AG09319 (cell line): ENCODE measurements around the gene ATP11A.

Experiments used
- DNase-seq: peaks from one replicate; pipeline ENCODE4 v3.0.0-alpha.2; 2010; ENCODE audit warnings: low read depth; ENCODE audit errors: extremely low read depth
- TF ChIP-seq, protein P1 (sequence below): IDR thresholded peaks from 2 replicates; pipeline ENCODE4 v1.5.1; 2011; ENCODE audit warnings: low read depth, mild to moderate bottlenecking, inconsistent platforms, low read length, moderate library complexity

ATP11A gene

DNA sequence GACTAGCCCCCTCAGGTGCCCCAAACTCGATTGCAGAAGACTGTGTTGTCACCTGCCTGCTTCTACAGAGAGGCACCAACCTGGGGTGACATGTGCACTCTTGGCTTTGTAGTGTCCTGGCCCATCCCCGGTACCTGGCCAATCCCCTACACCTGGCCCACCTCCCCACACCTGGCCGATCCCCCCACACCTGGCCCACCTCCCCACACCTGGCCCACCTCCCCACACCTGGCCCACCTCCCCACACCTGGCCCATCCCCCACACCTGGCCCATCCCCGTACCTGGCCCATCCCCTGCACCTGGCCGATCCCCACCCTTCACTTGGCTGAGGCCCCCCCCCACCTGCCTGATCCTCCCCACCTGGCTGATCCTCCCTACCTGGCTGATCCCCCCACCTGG is 25.4 kb downstream of the ATP11A start:
- DNase-seq = no peak
- TF ChIP-seq, protein P1, sequence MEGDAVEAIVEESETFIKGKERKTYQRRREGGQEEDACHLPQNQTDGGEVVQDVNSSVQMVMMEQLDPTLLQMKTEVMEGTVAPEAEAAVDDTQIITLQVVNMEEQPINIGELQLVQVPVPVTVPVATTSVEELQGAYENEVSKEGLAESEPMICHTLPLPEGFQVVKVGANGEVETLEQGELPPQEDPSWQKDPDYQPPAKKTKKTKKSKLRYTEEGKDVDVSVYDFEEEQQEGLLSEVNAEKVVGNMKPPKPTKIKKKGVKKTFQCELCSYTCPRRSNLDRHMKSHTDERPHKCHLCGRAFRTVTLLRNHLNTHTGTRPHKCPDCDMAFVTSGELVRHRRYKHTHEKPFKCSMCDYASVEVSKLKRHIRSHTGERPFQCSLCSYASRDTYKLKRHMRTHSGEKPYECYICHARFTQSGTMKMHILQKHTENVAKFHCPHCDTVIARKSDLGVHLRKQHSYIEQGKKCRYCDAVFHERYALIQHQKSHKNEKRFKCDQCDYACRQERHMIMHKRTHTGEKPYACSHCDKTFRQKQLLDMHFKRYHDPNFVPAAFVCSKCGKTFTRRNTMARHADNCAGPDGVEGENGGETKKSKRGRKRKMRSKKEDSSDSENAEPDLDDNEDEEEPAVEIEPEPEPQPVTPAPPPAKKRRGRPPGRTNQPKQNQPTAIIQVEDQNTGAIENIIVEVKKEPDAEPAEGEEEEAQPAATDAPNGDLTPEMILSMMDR = no peak

DNA sequence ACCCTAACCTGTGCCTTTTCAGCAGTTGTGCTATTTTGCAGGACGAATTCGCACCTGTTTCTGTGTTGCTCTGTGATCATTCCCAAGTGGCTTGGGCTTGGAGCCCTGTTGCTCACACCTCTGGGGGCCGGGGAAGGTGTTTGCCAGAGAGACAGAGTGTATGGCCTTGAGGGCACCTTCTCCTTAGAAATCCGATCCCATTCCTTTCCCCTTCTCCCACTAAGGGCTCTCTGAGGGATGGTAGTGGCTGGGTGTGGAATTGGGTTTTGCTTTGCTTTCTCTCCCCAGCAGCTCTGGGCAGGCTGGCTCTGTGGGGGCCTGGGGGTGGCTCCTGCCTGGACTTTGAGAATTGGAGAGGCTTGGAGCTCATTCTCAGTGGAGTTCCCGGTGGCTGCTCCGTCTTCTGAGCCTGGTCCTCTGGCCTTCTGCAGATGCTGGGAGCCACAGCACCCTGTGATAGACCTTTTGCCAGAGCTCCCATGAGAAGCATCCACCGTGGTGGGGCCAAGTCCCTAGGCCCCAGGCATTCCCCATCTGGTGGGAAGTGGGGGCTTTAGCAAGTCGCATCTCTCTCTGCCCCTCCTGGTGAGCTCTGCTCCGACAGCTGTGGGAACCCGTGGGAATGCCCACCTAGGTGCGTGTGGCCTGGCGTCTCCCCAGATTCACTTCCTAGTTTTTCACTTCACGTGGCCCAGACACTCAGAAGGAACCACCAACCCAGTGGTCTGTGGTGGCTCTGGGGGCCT is 26.1 kb downstream of the ATP11A start:
- DNase-seq = no peak
- TF ChIP-seq, protein P1 = no peak

DNA sequence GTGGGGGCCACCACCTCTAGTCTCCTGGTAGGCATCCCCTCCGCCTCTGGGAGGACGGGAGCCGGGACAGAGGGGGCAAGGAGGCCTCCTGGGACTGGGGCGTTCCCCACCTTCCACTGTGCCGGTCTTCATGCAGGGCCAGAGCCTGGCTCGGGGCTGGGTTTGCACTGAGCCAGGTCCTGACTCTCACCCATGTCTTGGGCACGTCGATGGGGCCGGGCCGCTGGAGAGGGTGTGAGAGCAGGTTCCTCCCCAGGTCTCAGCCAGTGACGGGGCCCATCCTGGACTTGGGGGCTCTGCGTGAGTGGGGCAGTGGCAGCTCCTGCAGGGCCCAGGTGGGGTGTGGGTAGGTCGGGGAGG is 26.6 kb downstream of the ATP11A start:
- TF ChIP-seq, protein P1 = no peak
- DNase-seq = no peak

DNA sequence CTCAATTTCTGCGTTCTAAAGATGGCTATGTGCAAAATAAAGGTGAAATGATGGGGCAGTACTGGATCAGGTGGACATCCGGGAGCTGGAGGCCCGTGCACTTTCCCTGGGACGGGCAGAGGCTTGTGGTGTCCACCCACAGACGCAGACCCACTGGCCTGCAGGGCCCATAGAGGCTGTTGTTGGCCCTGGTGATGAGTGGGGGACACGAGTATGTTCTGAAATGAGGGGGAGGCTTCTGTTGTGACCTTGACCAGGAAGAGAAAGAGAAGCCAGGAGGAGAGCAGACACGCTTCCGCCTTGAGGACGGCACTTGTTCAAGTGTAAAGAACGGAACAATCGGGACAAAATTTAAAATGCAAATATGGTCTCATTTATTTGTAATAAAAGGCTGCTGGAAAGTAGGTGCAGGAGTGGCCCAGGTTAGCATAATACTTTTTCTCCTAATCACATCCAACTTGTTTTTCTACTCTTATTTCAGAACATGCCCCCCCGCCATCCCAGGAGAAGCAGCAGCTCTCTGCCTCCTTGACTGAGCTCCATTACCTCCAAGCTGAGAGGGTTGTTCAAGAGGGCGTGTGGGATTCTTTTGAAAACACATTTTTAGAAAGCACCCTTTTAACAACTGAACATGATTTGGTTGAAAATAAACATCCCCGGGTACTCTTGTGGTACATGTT is 27.1 kb downstream of the ATP11A start:
- DNase-seq = no peak
- TF ChIP-seq, protein P1 = no peak

DNA sequence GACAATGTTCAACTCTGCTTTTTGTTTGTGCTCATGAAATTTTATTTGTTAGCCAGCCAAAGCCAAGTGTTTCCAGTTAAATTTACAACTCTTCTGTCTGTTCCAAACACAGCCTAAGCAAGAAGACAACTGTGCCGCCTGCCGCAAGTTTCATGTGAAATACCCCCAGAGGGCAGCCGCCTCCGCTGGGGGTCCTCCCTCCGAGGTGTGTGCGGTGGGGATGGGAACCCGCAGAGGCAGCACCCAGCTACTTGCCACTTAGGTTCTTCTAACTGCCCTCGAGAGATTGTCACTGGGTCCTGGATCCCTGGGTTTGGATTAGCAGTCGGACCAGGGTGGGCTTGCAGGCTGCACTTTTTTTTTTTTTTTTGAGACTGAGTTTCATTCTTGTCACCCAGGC is 28.5 kb downstream of the ATP11A start:
- DNase-seq = no peak

DNA sequence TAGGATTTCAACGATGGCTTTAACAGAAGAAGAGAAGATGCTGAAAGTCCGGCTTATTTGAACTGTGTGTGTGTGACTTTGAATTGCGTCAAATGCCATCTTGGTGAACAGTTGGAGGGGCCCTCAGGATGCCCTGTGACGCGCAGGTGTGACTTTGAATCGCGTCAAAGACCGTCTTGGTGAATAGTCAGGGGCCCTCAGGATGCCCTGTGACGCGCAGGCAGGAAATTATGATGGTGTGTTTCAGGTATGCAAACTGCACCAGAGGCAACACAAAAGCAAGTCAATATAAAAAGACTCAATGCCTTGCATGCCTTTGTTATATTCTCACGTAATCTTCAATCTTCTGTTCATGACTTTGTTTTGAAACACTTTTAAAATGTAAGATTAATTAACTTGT is 29.2 kb downstream of the ATP11A start:
- TF ChIP-seq, protein P1 = no peak

More for the DNA sequence above, 28.5 kb downstream of the ATP11A start:
- TF ChIP-seq, protein P1 = no peak

DNA sequence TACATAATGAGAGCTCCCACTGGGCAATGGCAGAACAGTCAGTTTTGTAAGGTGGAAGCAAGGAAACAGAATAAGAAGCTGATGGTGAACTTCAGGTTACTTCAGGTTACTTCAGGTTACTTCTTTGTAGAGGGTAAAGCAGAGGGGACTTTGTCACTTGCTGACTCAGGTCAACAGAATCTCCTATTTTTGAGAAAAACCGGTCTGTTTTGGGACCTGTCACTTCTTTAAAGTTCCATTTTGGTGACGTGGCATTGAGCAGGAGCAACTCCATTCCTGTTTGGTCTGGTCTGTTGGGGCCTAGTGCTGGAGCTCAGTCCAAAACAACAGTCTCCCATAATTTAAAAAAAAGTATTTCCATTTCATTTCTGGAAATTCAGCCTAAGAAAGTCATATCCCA is 29.7 kb downstream of the ATP11A start:
- TF ChIP-seq, protein P1 = no peak
- no peak for DNase-seq

More for the DNA sequence above, 29.2 kb downstream of the ATP11A start:
- no peak for DNase-seq
